ENCODE results near the gene SPARCL1. TPM values are rescaled to one million over a fixed set of nuclear protein-coding genes. Genes with fewer than 3 reads are reported as not detected.
A peak's percentile ranks its signal among the peaks of the same experiment; 100 is the strongest.

Gene SPARCL1
- total and polyA plus RNA-seq, 2 experiments from 2014 or later = 1.5 to 2.4 TPM

DNA sequence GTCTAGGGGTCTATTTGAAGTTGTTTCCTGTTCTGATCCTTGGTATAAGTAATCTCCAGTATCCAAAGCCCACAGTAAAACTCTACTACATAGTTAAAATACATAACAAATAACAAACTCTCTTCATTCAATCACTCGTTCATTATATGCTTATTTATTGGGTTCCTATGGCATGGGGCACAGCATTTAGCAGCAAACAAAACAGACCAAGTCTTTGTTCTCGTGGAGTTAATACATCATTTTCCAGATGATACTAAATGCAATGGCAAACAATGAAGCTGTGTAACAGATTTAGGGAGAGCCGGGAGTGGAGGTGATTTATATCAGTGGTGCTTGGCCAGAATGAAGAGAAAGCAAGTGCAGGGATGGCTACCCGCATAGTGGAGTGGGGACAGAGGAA lies 36.6 kb upstream of the SPARCL1 start:
- Histone ChIP-seq H3K79me2 (replicated peaks; ENCODE audit: insufficient read depth) (no peaks in the 10 kb centered on the region), H3K4me2 (no peak overlapping the region), H3K4me3 (no peak overlapping the region), H3K9me2 (ENCODE audit: insufficient read depth) (no peaks in the 10 kb centered on the region), H2AFZ (peak overlapping the region; percentile 80), H4K20me1 (replicated peaks; ENCODE audit: insufficient read depth) (no peaks in the 10 kb centered on the region), H3K27ac (ENCODE audit: low read depth) (no peak overlapping the region), H3F3A (replicated peaks; ENCODE audit: low read depth) (no peaks in the 10 kb centered on the region), H3K36me3 (ENCODE audit: insufficient read depth) (no peaks in the 10 kb centered on the region), H3K4me1 (ENCODE audit: insufficient read depth) (peaks cover 7% of the 10 kb centered on the region; the same call in 1 of the 2 replicates), H3K27me3 (ENCODE audit: insufficient read depth) (no peaks in the 10 kb centered on the region)
- H3K9me3 Mint-ChIP-seq = no peaks in the 10 kb centered on the region
- DNase-seq (ENCODE audit: low spot score) (no peak), ATAC-seq (no peak)
- peak overlapping the region; percentile 0; the same call in 1 of the 2 replicates for H3K27ac Mint-ChIP-seq
- peaks cover 3% of the 10 kb centered on the region for H3K27me3 Mint-ChIP-seq (ENCODE audit: insufficient read depth, low read depth, poor library complexity)
- no peak for TF ChIP-seq CTCF (conservative IDR thresholded peaks at IDR 0.05; ENCODE audit: low read depth in 2 of 2)
- TF ChIP-seq ZNF462 (CRISPR knock-in tag; IDR thresholded peaks at IDR 0.05) = no peak
- no peak for TF ChIP-seq EZH2phosphoT487 (IDR thresholded peaks at IDR 0.05; ENCODE audit: unreplicated experiment)
- no peak for TF ChIP-seq CREB1 (CRISPR knock-in tag; IDR thresholded peaks at IDR 0.05; ENCODE audit: low read depth)
- TF ChIP-seq STAT1 (IDR thresholded peaks at IDR 0.05; ENCODE audit: unreplicated experiment) = no peak
- no peak for TF ChIP-seq ETS1 (IDR thresholded peaks at IDR 0.05)
- no peak for TF ChIP-seq REST (IDR thresholded peaks at IDR 0.05; ENCODE audit: unreplicated experiment)
- TF ChIP-seq ZNF331 (CRISPR knock-in tag; IDR thresholded peaks at IDR 0.05; ENCODE audit: low read depth) = no peak
- no peak for TF ChIP-seq EZH2 (IDR thresholded peaks at IDR 0.05; ENCODE audit: low read depth, unreplicated experiment)
- TF ChIP-seq JUNB (IDR thresholded peaks at IDR 0.05; ENCODE audit: unreplicated experiment) = no peak
- no peak for TF ChIP-seq ZNF114 (CRISPR knock-in tag; IDR thresholded peaks at IDR 0.05)
- H3K36me3 Mint-ChIP-seq (ENCODE audit: low read depth) = no peaks in the 10 kb centered on the region
- H3K4me1 Mint-ChIP-seq = peaks cover 3% of the 10 kb centered on the region; the same call in 1 of the 3 replicates
- H3K4me3 Mint-ChIP-seq = no peak overlapping the region
